Left forelimb (tissue), 1 donor: ENCODE results near the gene MAPKBP1.

Source experiments
- DNase-seq: peaks from one replicate; pipeline ENCODE4 v3.0.0-alpha.2; 2018; ENCODE audit warnings: low spot score

Gene MAPKBP1

GRCh38 chr15:41850482-41851166, 76.3 kb downstream of the MAPKBP1 start:
- DNase-seq = no peak

DNA sequence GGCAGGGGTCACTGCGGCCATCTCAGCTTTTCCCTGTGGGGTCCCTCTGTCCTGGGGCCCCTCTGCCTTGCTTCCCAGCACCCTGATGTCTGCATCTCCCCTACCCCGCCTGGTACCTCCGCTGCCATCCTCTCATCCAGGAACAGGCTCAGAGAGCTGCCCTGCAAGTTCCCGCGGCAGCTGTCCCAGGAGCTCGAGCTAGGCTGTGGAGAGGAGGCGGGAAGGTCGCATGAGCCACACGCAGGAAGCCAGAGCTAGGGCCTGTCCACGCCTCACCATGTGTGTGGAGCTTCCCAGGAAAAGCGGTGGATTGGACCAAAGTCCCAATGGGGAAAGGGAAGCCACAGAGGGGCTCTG, 76.9 kb downstream of the MAPKBP1 start:
- no peak for DNase-seq

- DNase-seq = no peak
Observed at GRCh38 chr15:41851755-41852370, 77.6 kb downstream of the MAPKBP1 start.

DNA sequence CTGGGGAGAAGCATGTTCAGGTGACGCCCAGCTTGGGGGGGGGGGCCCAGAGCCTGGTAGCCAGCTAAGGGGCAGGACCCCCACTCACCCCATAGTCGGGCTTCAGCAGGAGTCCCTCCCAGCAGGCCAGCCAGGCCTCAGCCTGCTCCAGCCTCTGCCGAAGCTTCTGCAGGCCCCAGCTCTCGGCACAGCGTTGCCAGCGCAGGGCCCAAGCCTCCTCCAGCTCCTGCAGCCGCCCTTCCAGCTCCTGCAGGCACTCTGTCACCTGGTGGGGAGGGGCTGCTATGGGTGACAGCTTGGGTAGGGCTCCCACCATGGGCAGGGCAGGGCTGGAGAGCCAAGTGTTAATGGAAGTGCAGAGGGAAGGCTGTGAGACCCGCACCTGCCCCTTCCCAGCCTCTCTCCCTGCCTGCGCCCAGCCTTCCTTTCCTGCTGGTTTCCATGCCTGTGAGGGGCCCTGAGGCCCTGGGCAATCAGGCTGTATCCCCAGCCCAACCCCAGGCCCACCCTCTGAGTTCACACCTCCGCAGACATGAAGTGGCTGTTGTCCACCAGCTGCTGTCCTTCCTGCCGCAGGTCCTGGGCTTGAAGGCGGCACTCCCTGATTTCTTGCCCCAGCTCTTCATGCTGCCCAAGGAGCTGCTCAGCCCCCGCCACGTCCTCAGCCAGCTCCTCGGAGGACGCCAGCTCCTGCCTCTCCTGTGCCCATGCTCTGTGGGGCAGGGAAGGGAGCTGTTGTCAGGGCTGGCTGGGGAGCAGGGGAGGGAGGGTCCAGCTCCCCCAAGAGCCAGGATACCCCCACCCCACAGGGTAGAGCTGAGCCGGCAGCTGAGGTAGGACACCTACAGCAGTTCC, 78.7 kb downstream of the MAPKBP1 start:
- no peak for DNase-seq

- DNase-seq = no peak
Observed at GRCh38 chr15:41853831-41854230, 79.5 kb downstream of the MAPKBP1 start.

DNA sequence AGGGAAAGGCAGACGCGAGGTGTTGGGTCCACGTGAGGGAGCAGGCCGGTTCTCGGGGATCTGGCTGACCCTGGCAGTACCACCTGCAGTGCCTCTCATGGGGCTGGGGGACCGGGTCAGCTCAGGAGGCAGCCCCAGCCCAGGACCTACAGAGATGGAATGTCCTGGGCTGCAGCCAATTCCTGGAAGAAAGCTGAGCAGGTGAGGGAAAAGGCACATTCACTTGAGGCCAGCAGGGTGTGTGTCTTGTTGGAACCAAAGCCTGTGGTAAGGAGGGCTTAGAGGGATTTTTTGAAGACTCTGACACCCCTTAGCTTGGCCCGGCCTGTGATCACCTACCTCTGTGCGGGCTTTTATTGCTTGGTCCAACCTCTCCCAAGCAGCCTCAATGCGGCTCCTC, 80.2 kb downstream of the MAPKBP1 start:
- DNase-seq = no peak

DNA sequence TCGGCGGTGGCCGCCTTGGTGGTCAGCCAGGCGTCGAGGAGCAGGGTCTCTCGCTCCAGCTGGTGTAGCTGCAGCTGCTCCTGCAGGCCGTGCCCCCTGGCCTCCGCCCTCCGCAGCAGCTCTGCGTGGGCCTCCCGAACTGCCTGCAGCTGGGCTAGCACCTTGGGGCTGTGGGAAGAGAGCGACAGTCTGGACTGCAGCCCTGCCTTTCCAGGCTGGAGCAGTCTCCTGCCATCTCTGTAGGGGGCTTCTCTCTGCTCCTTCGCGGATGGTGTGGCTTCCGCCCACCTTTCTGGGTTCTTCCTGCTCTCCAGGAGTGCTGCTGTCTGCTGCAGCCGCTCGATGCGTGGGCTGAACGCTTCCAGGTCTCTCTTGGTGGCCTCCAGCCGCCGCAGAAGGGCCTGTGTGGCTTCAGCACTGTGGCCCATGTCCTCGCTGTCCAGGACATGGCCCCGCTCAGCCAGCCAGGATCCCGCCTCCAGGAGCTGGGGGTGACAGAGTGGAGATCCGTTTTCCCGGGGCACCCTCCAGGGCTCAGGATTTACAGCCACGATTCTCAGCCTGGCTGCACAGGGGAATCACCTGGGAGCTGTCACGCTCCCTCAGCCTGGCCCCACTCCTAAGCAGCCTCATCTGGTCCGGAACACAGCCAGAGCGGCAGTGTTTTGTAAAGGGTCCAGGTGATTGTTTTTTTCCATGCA, 81.1 kb downstream of the MAPKBP1 start:
- no peak for DNase-seq

DNA sequence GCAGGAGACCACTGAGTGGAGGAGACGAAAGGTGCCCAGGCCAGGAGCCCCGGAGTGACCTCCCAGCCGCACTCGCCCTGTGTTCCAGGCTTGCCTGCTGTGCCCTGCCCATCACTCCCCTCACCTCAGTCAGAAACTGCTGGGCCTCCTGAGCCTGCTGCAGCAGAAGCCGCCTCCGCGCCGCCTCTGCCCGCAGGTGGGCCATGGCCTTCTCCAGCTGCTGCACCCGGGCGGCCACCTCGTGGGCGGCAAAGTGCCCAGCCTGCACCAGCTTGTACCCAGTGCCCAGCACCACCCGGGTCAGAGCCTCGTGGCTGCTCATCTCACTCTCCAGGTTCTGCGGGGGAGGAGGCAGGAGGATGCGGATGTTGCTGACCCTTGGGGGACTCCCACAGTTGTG, 82.0 kb downstream of the MAPKBP1 start:
- no peak for DNase-seq

DNA sequence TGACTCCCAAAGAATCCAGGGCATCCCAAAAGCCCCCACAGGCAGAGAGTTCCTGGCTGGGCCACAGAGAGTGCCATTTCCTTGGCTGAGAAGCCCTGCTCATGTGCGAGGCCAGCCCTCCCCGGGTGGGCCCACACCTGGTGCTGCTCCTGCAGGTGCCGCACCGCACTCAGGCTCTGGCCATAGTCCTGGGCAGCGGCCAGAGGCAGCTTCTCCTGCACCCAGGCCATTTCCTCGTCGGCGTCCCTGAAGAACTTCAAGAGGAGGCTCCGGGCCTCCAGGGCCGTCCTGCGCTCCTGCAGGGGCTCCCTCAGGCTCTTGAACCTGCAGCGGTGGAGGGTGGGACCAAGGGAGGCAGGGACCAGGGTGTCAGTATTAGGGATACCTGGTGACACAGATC, 82.4 kb downstream of the MAPKBP1 start:
- no peak for DNase-seq

GRCh38 chr15:41857316-41857715, 83.0 kb downstream of the MAPKBP1 start:
- DNase-seq = no peak

- no peak for DNase-seq
Observed at GRCh38 chr15:41858756-41859155, 84.5 kb downstream of the MAPKBP1 start.

- no peak for DNase-seq
Observed at GRCh38 chr15:41860049-41860828, 86.0 kb downstream of the MAPKBP1 start.

GRCh38 chr15:41861736-41862356, 87.6 kb downstream of the MAPKBP1 start:
- no peak for DNase-seq

DNA sequence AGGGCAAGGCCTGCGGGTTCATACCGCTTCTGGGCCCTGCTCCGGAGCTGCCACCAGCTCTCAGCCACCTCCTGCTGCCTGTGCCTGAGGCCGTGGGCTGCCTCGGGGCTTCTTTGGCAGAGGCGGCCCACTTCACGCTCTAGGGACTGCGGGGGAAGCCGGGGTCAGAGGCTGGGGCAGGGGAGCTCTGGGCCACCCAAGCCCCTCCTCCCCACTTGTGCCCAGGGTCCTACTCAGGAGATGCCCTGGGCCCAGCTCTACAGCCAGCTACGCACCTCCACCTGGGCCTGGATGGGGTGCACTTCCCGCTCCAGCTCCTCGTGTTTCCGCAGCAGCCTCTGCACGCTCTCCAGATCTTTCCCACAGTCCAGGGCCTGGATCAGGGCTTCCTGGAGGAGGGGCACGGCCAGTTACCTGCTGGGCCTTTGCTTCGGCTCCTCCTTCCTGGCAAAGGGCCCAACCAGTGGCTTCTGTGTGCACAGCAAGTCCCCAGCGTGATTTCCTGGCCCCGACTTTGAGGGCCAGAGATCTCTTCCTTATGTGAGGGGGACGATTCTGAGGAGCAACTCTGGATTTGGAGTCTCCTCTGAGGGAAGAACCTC, 88.3 kb downstream of the MAPKBP1 start:
- no peak for DNase-seq

GRCh38 chr15:41865490-41866055, 91.3 kb downstream of the MAPKBP1 start:
- DNase-seq = no peak

- DNase-seq = no peak
Observed at GRCh38 chr15:41866263-41866703, 92.0 kb downstream of the MAPKBP1 start.

GRCh38 chr15:41866872-41867579, 92.7 kb downstream of the MAPKBP1 start:
- DNase-seq = no peak

DNA sequence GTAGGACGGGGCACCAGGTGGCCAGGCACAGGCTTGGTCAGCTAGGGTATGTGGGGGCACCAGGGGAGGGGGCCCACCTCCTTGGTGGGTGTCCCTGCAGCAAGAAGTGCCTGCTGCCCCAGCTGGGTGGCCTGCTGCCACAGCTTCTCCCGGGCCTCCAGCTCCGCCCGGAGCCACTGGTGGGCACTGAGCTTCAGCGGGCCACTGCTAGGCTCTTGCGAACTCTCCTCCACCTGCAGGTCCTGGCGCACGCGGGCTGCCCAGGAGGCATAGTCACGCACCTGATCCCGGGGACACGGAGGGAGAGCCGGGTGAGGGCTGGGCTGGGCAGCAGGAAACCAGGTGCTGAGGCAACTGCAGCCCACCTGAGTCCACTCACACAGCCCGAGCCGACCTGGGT, 94.0 kb downstream of the MAPKBP1 start:
- DNase-seq = no peak

DNA sequence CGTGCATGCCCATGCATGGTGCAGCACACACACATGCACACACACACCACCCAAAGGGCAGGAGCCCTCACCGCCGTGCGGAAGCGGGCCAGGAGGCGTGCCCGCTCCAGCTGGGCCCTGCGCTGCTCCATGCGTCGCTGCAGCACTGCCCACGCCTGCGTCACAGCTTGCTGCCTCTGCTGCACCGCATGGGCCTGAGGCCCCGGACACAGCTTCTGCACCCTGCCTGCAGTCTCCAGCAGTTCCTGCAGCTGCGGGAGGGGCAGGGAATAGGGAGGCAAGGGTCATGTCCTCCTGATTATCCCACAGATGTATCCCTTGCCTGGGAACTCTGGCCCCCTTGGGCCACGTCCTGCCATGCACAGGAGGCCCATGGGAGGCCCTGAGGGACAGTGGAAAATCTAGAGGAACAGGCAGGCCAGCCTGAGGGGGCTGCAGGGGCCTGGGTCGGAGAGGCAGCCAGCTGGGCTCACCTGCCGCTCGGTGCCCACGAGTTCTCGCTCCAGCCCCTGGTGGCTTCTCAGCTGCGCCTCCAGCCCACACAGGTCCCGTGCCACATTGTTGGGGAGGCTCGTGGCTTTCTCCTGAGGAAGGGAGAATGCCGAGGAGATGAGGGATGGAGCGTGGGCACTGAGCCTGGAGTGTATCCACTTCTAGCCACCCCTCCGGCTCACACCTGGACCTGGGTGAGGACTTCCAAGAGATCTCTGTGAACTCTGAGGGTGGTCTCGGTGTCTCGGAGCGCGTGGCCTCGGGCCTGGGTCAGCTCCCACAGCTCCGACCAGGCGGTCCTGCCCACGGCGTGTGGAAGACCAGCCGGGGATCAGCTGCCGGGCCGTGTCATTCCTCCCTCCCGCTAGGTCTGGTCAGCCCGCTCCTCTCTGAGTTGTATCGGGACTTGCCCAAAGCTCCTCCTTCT, 95.7 kb downstream of the MAPKBP1 start:
- no peak for DNase-seq
